DND-41 (cell line): ENCODE measurements around the gene DYRK1B.

Experiments
- CTCF ChIP-seq: IDR thresholded peaks from 2 replicates; pipeline ENCODE4 v1.5.1; 2012; ENCODE audit warnings: borderline replicate concordance, low read length, moderate library complexity, mild to moderate bottlenecking; ENCODE audit not compliant: poor library complexity, severe bottlenecking; ENCODE audit errors: extremely low read depth
- EZH2 ChIP-seq: IDR thresholded peaks from 3 replicates; pipeline ENCODE4 v1.6.1; 2012; ENCODE audit warnings: borderline replicate concordance, low read depth, mild to moderate bottlenecking, moderate library complexity, low read length, inconsistent platforms; ENCODE audit not compliant: severe bottlenecking

GRCh38 chr19:39797083-39797482 lies 36.9 kb downstream of the DYRK1B start:
- no peak for TF ChIP-seq EZH2
- TF ChIP-seq CTCF = no peak
